Stimulated activated CD8-positive, alpha-beta memory T cell treated with anti-CD3 and anti-CD28 coated beads, Interleukin-7, amount 100 ng/mL, for 48 hours (primary cell): ENCODE results near the gene SERINC2.
A peak's percentile ranks its signal among the peaks of the same experiment; 100 is the strongest.
"Not testable (repeated sequence)": the region's sequence is repeated elsewhere in the genome, so short reads cannot be mapped to it uniquely, and the experiment has no call there.

Experiments
- DNase-seq, 2 donors: peaks; one replicate each; pipeline ENCODE4 v3.0.0-alpha.2; 2020; ENCODE audit warnings: low read depth in 1 of 2; ENCODE audit errors: extremely low read depth in 1 of 2

SERINC2 gene

DNA sequence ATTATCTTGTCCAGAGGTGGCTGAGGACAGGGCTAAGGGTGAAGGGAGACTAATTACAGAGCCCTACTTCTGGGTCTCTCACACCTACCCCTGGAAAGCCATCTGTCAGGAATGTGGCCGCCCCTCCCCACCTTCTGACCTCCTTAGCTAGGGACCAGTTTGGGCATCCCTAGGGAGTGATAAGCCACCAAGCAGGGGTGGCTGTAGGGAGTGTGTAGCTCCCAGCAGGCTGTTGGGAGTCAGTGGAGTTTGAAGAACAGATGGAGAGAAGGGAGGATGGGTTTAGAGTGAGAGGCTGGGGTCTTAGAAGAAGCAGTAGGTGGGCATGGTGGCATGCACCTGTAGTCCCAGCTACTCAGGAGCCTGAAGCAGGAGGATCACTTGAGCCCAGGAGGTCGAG is 808 bp upstream of the SERINC2 start:
- DNase-seq = no peak

DNA sequence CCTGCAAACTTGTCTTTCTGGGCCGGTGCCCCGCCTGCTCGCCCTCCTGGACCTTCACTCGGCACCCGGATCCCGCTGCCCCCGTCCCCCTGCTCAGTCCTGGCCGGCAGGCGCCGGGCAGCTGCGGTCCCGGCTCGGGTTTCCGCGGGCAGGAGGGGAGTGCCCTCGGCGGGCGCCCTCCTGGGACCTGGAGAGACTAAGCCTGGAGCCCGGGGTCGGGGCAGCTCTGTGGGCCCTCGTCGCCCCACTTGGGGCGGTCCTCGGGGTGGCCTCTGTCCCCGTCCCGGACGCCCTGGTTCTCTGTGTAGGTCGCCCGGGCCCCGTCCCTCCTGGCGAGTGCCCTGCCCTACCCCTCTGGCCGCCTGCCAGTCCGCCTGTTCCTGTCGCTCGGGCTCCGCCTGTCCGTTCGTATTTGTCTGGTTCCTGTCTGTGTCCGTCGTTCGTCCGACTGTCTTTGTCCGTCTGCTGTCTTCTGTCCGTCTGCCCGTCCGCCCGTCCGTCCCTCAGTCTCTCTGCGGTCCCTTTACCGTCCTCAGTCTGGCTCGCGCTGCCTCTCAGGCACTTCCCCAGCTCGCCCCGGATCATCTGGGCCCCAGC is 490 bp downstream of the SERINC2 start:
- no peak for DNase-seq

DNA sequence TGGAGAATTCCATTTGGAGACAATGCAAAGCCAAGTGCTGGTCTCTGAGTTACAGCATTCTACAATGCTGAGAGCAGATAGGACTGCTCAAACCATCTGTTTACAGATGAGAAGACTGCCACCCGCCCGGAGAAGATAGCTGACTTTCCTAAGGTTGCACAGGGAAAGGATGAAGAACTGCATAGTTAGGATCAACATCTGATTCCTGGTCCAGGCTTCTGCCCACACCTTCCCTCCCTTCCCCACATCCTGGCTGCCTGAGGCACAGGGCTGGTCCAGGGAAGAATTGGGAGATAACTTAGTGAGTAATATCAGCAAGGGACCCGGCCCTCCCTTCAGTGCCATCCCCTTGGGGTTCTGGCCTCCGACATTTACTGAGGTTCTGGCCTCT is 2.0 kb downstream of the SERINC2 start:
- DNase-seq = no peak

DNA sequence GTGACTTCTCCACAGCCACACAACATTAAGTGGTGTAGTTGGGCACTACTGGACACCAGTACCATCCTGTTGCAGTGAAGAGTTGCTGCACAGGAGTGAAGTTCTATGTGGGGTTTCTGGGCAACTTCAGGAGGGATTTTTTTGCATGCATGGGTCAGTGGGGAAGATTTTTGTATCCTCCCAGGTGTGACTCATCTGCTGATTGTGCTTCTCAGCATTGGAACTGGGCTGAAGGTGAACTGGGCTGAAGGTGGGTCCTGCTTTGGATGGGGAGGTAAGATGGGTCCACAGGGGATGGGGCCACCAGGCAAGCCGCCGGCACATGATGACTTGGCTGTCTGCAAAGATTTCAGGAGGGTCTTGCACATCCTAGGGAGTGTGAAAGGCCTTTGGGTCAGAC is 2.6 kb downstream of the SERINC2 start:
- no peak for DNase-seq

GRCh38 chr1:31416101-31416736 is 3.2 kb downstream of the SERINC2 start:
- no peak for DNase-seq

- DNase-seq = no peak
These were observed 4.1 kb downstream of the SERINC2 start for GRCh38 chr1:31417148-31417547.

DNA sequence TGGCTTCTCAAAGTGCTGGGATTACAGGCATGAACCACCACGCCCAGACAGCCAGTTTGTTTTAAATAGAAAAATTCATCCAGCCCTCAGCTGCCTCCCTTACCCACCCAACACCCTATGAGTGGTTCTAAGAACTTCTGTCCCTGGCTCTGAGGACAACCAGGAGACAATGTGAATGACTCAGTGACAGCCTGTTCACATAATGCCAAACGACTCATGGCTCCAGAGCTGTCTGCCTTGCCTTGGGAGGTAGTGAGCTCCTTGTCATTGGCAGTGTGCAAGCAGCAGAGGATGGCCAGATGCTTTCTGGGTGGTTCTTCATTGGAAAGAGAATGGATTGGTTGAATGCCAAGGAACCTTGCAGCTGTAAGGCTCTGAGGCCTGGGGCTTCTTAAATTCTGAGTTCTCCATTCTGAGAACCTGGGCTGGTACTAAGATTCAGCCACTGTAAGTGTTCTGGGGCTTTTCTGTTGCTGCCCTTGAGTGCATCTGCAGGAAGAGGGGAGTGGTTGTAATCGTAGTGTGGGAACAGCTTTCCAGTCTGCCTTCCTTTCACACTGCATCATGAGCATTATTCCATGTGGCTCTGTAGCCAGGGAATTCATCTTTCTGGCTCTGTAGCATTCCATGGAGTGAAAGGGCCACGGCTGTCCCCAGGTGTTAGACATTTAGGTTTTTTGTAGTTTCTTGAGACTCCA is 5.8 kb downstream of the SERINC2 start:
- no peak for DNase-seq

DNA sequence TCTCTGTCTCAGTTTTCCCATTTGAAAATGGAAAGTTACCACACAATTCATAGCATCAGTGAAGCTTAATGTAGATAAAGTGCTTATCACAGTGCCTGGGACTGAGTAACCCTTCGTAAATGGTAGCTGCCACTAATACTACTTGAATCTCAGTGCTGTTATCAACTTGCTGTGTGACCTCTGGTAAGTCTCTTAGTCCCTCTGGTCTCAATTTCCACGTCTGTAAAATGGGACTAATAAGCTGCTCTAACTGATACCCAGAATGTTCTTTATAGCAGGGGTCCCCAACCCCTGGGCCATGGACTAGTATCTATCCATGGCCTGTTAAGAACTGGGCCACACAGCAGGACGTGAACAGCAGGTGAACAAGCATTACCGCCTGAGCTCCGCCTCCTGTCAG is 7.7 kb downstream of the SERINC2 start:
- no peak for DNase-seq

DNA sequence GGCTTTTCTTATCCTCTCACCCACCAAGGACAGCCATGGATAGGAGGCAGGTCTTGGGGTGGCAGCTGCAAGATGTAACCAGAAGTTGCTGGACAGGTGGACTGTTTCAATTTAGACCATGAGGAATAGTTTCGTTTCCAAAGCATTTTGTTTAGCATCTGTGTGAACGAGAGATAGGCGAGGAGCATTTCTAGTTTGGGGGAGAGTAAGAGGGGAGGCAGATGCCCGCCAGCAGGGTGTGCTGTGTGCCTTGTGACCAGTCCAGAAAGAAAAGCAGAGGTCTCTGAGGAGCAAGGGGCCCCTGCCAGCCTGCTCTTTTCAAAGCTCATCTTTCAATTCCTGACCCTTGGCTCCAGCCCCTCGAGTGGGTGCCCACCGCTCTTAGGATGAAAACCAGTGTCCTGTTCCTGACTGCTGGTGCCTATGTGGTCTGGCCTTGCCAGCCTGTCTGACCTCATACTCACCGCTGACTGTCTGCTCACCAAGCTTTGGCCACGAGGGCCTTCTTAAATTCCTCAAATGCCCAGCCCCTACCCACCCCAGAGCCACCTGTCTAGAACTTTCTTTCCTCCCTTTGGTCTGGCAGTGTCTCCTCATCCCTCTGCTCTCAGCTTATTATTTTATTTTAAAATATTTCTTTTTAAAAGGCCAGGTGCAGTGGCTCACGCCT is 8.5 kb downstream of the SERINC2 start:
- DNase-seq = no peak

- DNase-seq = peak; percentile 39 to 49
These were observed 9.7 kb downstream of the SERINC2 start for GRCh38 chr1:31422505-31423319.

DNA sequence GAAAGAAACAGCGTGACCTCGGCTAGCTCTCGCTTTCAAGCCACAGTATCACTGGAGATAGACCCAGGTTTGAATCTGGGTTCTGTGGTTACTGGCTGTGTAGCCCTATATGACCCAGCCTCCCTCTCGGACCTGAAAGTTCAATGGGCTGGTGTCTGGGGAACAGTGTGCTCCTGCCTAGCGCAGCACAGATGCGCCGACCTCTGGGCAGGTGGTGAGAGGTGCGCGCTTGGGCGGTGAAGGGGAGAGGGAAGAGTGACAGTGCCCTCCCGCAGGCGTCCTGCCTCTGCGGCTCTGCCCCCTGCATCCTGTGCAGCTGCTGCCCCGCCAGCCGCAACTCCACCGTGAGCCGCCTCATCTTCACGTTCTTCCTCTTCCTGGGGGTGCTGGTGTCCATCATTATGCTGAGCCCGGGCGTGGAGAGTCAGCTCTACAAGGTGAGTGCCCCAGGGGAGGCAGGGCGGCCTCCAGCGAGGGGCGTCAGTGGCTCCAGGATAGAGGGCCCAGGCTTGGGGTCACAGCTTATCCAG is 10.5 kb downstream of the SERINC2 start:
- DNase-seq = no peak

- DNase-seq = no peak
These were observed 11.6 kb downstream of the SERINC2 start for GRCh38 chr1:31424568-31424967.

- no peak for DNase-seq
These were observed 12.5 kb downstream of the SERINC2 start for GRCh38 chr1:31425301-31426081.

- no peak for DNase-seq
These were observed 13.4 kb downstream of the SERINC2 start for GRCh38 chr1:31426249-31426922.

- no peak for DNase-seq
These were observed 14.3 kb downstream of the SERINC2 start for GRCh38 chr1:31427322-31427721.

DNA sequence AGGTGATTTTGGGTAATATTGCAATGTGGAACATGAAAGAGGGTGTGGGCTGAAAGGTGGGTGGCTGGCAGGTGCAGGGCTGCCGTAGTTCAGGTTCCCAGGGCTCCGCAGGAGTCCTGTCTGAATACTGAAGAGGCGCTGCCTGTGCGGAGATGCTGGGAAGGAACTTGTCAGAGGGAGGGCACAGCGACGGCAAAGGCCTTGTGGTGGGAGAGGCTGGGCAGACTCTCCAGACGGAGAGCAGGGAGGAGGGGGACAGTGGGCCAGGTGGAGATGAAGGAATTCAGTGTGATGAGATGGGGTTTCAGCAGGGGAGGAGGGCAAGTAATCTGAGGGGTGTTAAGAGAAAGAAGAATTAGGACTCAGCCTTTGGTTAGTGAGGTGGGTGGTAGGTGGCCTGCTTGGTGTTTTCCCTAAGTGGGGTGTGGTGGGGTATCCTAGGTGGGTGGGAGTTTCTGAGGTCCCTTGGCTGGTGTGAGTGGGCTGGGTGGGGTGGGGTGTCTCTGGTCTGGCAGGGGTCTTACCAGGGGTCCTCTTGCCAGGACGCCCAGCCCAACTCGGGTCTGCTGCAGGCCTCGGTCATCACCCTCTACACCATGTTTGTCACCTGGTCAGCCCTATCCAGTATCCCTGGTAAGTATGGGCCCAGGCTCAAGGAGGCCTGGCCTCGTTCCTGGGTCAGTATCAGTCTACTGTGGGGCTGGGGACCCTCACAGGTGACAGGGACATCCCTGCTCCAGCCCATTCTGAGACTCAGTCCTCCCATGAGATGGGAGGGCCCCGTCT is 15.6 kb downstream of the SERINC2 start:
- no peak for DNase-seq

DNA sequence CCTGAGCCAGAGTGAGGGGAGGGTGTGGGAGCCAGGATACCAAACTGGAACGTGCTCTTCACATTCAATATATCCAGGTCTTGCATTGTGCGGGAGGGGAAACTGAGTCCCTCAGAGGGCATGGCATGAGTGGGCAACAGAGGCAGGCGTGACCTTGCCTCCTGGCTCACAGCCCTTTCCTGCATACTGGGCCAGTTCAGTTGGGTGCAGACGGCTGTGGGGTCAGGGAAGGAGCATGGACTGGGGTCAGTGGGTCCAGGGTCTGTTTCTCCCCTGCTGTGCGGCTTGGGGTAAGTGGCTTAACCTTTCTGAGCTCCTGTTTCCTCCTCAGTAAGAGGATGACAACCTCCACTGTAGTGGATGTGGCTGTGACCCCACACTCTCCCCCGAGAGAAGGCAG is 16.6 kb downstream of the SERINC2 start:
- no peak for DNase-seq

- DNase-seq = not testable (repeated sequence)
These were observed 18.6 kb downstream of the SERINC2 start for GRCh38 chr1:31431351-31432257.
